HG02973 (cell line): ENCODE measurements around the gene ARPC1B.
"Not testable (repeated sequence)": the region's sequence is repeated elsewhere in the genome, so short reads cannot be mapped to it uniquely, and the experiment has no call there.

Source experiments
- ATAC-seq: cut with Tn5 transposase; IDR thresholded peaks from one replicate; pipeline ENCODE4 v1.9.1; 2021; ENCODE audit warnings: moderate library complexity; ENCODE audit not compliant: unreplicated experiment

The ARPC1B gene

DNA sequence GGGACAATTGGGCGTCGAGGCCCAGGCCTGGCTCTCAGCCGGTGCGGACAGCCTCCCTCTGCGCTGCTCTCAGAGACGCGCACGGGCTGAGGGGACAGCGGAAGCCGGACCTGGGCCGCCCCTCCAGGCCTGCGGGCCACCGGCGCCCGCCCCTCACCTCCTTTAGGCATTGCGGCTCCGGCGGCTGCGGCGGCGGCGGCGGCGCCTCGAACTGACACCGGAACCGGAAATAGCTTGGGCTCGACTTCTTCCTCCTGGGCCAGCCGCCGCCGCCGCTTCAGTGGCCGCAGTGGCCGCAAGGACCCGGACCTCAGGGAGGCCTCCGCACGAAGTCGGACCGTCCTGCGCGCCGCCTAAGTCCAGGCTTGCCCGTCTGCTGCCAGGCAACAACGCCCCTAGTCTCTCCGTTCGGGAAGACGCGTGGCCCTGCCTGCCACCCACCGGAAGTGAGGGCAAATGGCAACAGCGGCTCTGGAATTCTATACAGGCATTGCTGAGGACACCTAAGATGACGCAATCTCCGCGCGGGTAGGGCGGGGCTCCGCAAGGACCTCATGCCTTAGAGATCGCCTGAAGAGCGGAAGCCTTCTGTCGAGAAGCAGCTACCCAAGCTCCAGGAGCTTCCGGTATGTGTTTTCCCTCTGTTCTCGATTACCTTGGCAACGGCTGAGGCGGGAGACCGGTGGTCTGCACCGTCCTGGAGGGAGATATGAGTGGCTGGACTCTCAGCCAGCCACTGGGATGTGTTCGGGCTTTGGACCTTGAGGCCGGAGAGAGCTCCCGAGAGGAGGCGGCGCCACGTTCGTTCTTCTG, 34.1 kb downstream of the ARPC1B start, which contains the start of the genes BUD31 and PDAP1:
BUD31 (plus strand) TSS at position 591 of the 813 bp plus-strand sequence. CDS start 2,124 bp downstream, outside the sequence.
PDAP1 (minus strand) TSS at position 219 of the 813 bp plus-strand sequence; CDS start at position 170, 49 bp downstream.
- peak; percentile 73 for ATAC-seq

GRCh38 chr7:99409192-99409572, 34.7 kb downstream of the ARPC1B start:
- peak; percentile 10 for ATAC-seq

- no peak for ATAC-seq
Measured at GRCh38 chr7:99409806-99410205, 35.3 kb downstream of the ARPC1B start.

DNA sequence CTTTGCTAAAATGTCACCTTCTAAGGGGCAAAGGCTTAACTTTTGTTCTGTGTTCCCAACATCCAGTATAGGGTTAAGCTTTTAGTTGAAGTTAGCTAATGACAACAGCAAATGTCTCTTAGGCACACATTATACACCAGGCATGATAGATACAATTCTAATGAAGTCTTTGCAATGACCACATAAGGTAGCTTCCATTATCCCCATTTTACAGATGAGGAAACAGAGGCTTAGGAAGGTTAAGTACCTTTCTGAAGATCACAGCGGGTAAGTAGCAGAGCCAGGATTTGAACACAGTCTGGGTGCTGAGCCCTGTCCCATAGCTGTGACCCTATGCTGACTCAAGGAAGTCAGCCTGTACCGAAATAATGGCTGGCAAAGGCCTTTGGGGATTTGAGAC, 36.1 kb downstream of the ARPC1B start:
- ATAC-seq: no peak

DNA sequence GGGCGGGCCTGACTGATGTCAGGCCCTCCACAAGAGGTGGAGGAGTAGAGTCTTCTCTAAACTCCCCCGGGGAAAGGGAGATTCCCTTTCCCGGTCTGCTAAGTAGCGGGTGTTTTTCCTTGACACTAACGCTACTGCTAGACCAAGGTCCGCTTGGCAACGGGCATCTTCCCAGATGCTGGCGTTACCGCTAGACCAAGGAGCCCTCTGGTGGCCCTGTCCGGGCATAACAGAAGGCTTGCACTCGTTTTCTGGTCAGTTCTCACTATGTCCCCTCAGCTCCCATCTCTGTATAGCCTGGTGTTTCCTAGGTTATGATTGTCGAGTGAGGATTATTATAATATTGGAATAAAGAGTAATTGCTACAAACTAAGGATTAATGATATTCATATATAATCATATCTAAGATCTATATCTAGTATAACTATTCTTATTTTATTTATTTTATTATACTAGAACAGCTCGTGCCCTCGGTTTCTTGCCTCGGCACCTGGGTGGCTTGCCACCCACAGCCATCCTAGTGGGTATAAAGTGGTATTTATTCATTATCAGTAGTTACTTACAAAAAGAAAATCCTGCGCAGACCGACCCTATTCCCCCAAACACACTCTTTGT, 41.1 kb downstream of the ARPC1B start:
- ATAC-seq: not testable (repeated sequence)

DNA sequence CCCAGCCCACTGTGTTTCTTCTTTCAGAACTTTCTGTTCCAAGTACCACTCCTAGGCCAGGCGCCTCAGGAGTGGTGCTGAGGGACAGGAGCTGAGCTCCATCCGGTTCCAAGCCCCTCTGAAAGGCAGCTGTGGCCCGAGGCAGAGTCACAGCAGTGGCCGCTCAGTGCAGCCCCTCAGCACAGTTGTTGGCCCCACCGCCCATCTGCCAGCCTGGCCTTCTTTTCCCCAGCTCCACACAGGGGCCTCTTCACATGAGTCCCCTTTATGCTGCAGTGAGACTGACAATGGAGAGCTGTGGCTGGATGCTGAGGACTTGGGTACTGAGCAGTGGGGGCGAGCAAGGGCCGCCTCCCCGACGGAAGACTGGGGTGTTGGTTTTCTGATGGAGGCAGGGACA, 43.7 kb downstream of the ARPC1B start:
- ATAC-seq: no peak

GRCh38 chr7:99419323-99420021, 44.9 kb downstream of the ARPC1B start:
- no peak for ATAC-seq

DNA sequence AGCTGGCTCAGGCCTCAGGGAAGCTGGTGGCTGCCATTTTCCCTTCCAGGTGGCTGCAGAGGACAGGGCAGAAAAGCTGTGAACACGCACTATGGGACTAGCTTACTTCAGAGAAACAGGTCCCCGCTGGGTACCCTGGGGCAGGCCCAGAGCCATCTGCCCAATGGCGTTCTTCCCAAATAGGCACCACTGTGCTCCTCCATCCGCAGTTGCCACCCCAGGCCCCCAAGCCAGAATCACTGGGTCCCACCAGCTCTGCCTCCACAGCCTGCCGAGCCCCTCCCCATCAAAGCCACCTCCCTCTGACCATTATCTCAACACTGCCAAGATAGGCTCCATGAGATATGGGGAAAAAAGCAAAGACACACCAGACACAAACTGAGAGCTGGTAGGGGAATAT, 45.7 kb downstream of the ARPC1B start:
- no peak for ATAC-seq

DNA sequence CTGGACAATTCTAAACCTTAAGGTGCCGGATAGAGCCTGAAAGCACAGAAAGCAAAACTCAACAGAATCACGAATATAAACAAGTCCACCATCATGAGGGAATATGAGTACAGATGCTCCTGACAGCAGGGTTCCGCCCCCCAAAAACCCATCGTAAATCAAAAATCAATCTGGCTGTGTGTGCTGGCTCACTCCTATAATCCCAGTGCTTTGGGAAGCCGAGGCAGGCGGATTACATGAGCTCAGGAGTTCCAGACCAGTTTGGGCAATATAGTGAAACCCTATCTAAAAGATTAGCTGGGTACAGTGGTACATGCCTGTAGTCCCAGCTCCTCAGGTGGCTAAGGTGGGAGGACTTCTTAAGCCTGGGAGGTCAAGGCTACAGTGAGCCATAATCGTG, 46.5 kb downstream of the ARPC1B start:
- ATAC-seq: no peak

- no peak for ATAC-seq
Measured at GRCh38 chr7:99422186-99422585, 47.7 kb downstream of the ARPC1B start.

DNA sequence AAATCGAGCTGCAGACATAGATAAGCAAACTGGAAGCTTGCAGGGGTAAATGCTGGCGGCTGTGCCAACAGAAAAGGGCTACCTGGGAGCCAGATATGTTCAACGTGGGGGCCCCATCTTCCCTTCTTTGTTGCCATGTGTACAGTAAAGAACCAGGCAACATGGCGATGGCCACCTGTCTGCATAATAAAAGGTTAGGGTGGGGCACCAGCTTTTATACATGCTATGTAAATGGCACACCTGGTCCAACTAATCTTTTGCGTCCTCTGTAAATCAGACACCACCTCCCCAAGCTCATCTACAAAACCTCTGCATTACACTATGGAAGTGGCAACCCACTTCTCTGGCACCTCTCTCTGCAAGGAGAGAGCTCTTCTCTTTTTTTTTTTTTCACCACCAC, 48.1 kb downstream of the ARPC1B start:
- no peak for ATAC-seq

GRCh38 chr7:99424932-99425730, 50.6 kb downstream of the ARPC1B start:
- no peak for ATAC-seq

GRCh38 chr7:99428972-99429566, 54.5 kb downstream of the ARPC1B start:
- ATAC-seq: no peak

DNA sequence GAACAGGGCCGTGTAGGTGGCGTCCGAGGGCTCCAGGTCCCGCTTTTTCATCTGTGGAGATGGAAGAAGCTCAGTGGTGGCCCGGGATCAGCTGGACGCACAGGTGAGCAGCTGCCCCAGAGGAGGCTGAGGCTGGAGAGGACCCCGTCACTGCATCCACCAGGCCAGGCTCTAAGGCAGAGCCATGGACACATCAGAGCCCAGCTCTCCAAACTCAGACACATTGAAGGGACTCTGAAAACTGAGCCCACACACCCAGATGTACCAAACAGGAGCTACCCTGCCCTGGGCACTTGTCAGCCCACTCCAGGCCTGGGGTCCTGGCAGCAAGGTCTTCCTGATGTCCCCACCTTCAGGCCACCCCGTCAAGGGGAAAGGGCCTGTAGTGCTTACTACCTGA, 55.2 kb downstream of the ARPC1B start:
- ATAC-seq: no peak

- ATAC-seq: not testable (repeated sequence)
Measured at GRCh38 chr7:99431756-99432540, 57.4 kb downstream of the ARPC1B start.

GRCh38 chr7:99433158-99433557, 58.6 kb downstream of the ARPC1B start:
- no peak for ATAC-seq

GRCh38 chr7:99437946-99438572, 63.5 kb downstream of the ARPC1B start:
- no peak for ATAC-seq

- ATAC-seq: peak; percentile 80
Measured at GRCh38 chr7:99438573-99439480, 64.3 kb downstream of the ARPC1B start, which contains the start of the genes CPSF4 and PTCD1. Gene CPSF4 (plus strand): TSS chr7:99438943. CDS start chr7:99439083, 140 bp downstream. Gene PTCD1 (minus strand): TSS chr7:99438798. CDS start chr7:99435242, 3,556 bp downstream.
